ENCODE results near the gene HLX.

Gene HLX

DNA sequence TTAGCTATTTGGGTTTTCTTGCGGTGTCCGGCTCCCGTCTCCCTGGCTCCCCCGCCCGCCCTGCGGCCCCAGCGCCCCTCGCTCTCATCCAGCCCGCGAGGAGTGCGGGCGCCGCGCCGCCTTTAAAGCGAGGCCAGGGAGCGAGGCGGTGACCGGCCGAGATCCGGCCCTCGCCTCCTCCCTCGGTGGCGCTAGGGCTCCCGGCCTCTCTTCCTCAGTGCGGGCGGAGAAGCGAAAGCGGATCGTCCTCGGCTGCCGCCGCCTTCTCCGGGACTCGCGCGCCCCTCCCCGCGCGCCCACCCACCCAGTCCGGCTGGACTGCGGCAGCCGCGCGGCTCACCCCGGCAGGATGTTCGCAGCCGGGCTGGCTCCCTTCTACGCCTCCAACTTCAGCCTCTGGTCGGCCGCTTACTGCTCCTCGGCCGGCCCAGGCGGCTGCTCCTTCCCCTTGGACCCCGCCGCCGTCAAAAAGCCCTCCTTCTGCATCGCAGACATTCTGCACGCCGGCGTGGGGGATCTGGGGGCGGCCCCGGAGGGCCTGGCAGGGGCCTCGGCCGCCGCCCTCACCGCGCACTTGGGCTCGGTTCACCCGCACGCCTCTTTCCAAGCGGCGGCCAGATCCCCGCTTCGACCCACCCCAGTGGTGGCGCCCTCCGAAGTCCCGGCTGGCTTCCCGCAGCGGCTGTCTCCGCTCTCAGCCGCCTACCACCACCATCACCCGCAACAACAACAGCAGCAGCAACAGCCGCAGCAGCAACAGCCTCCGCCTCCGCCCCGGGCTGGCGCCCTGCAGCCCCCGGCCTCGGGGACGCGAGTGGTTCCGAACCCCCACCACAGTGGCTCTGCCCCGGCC is 492 bp downstream of the HLX start:
- no peaks in the 10 kb centered on the region for H3K27me3 ChIP-seq (replicated peaks; ENCODE audit: insufficient read depth, low read length)
- peak; percentile 65 for DNase-seq
- H3K4me3 ChIP-seq (ENCODE audit: low read length), result peak overlapping the region; percentile 88
- no peaks in the 10 kb centered on the region for H4K20me1 ChIP-seq (ENCODE audit: insufficient read depth, low read length)
- peaks cover 7% of the 10 kb centered on the region; the same call in 1 of the 2 replicates for H3K4me1 ChIP-seq (ENCODE audit: low read length)
- no peaks in the 10 kb centered on the region for H3K36me3 ChIP-seq (replicated peaks; ENCODE audit: insufficient read depth, low read length)
- H2AFZ ChIP-seq (ENCODE audit: low read length), result peak overlapping the region; percentile 97
- TF ChIP-seq, protein P1, sequence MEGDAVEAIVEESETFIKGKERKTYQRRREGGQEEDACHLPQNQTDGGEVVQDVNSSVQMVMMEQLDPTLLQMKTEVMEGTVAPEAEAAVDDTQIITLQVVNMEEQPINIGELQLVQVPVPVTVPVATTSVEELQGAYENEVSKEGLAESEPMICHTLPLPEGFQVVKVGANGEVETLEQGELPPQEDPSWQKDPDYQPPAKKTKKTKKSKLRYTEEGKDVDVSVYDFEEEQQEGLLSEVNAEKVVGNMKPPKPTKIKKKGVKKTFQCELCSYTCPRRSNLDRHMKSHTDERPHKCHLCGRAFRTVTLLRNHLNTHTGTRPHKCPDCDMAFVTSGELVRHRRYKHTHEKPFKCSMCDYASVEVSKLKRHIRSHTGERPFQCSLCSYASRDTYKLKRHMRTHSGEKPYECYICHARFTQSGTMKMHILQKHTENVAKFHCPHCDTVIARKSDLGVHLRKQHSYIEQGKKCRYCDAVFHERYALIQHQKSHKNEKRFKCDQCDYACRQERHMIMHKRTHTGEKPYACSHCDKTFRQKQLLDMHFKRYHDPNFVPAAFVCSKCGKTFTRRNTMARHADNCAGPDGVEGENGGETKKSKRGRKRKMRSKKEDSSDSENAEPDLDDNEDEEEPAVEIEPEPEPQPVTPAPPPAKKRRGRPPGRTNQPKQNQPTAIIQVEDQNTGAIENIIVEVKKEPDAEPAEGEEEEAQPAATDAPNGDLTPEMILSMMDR (IDR thresholded peaks at IDR 0.05; ENCODE audit: low read length), result peak; percentile 20; the same call in 1 of the 2 replicates
- no peak for TF ChIP-seq EZH2 (optimal IDR thresholded peaks at IDR 0.05; ENCODE audit: low read depth, low read length)
- 0 out of 2 replicates have a peak, but pooled peaks cover 3% of the 10 kb centered on the region for H3F3A ChIP-seq (ENCODE audit: insufficient read depth, low read length)
- no peaks in the 10 kb centered on the region for H3K79me2 ChIP-seq (ENCODE audit: low read length)
- H3K27ac ChIP-seq (ENCODE audit: low read length), result peak overlapping the region; percentile 49; the same call in 1 of the 2 replicates
- H3K9ac ChIP-seq (ENCODE audit: low read length), result peak overlapping the region; percentile 66; the same call in 1 of the 2 replicates
- H3K4me2 ChIP-seq (ENCODE audit: low read depth, low read length), result peak overlapping the region; percentile 79
- no peaks in the 10 kb centered on the region for H3K9me2 ChIP-seq (replicated peaks; ENCODE audit: insufficient read depth, low read length)
- no peaks in the 10 kb centered on the region for H3K9me3 ChIP-seq (replicated peaks; ENCODE audit: insufficient read depth, low read length)

DNA sequence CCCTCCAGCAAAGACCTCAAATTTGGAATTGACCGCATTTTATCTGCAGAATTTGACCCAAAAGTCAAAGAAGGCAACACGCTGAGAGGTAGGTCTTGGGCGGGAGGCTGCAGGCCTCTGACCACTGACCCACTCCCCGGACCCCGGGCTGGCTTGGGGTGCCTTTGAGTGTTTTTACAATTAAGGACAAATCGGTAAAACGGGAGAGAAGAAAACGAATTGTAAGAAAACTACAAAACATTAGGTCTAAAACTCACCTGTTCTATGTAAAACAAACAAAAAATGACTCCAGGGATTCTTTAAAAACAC is 1.1 kb downstream of the HLX start:
- H3K27me3 ChIP-seq (replicated peaks; ENCODE audit: insufficient read depth, low read length), result no peaks in the 10 kb centered on the region
- no peak for DNase-seq
- H3K79me2 ChIP-seq (ENCODE audit: low read length), result no peaks in the 10 kb centered on the region
- H3K27ac ChIP-seq (ENCODE audit: low read length), result no peak overlapping the region
- peak overlapping the region; percentile 79 for H3K4me2 ChIP-seq (ENCODE audit: low read depth, low read length)
- peaks cover 7% of the 10 kb centered on the region; the same call in 1 of the 2 replicates for H3K4me1 ChIP-seq (ENCODE audit: low read length)
- peak overlapping the region; percentile 97 for H2AFZ ChIP-seq (ENCODE audit: low read length)
- H3F3A ChIP-seq (ENCODE audit: insufficient read depth, low read length), result 0 out of 2 replicates have a peak, but pooled peaks cover 3% of the 10 kb centered on the region
- H4K20me1 ChIP-seq (ENCODE audit: insufficient read depth, low read length), result no peaks in the 10 kb centered on the region
- peak overlapping the region; percentile 66; the same call in 1 of the 2 replicates for H3K9ac ChIP-seq (ENCODE audit: low read length)
- H3K9me3 ChIP-seq (replicated peaks; ENCODE audit: insufficient read depth, low read length), result no peaks in the 10 kb centered on the region
- no peaks in the 10 kb centered on the region for H3K36me3 ChIP-seq (replicated peaks; ENCODE audit: insufficient read depth, low read length)
- TF ChIP-seq EZH2phosphoT487 (IDR thresholded peaks at IDR 0.05; ENCODE audit: low read length) (no peak), EZH2 (optimal IDR thresholded peaks at IDR 0.05; ENCODE audit: low read depth, low read length) (no peak)
- TF ChIP-seq, protein P1 (IDR thresholded peaks at IDR 0.05; ENCODE audit: low read length), result no peak
- peak overlapping the region; percentile 88 for H3K4me3 ChIP-seq (ENCODE audit: low read length)
- H3K9me2 ChIP-seq (replicated peaks; ENCODE audit: insufficient read depth, low read length), result no peaks in the 10 kb centered on the region

DNA sequence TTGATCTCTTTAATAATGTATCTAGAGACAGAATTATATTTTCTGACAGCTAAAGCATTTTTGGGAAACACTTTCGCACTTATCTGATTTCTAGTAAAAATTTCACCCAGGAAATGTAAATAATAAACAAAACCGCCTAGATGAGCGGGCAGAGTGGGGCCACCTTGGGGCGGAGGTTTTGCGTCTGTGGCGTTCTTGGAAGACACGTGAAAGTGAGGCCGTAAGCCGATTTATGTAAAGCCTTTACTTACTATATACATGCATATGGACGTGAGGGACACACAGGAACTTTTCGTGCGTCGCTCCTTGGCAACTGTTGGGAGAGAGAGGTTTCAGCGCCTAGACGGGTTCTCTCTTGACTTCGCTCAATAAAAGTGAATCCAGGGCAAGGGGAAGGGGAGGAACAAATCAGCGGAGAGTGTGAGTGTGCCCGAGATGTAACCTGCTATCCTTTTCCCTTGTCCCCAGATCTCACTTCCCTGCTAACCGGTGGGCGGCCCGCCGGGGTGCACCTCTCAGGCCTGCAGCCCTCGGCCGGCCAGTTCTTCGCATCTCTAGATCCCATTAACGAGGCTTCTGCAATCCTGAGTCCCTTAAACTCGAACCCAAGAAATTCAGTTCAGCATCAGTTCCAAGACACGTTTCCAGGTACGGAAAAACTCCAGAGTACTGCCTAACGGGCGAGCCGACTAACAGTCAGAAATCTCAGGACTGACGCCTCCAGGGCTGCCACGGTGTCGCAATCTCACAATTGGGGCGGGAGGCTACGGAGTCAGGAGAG is 1.7 kb downstream of the HLX start:
- Histone ChIP-seq H3K36me3 (replicated peaks; ENCODE audit: insufficient read depth, low read length) (no peaks in the 10 kb centered on the region), H3K4me3 (ENCODE audit: low read length) (peak overlapping the region; percentile 88; the same call in 1 of the 2 replicates), H3K9me3 (replicated peaks; ENCODE audit: insufficient read depth, low read length) (no peaks in the 10 kb centered on the region), H4K20me1 (ENCODE audit: insufficient read depth, low read length) (no peaks in the 10 kb centered on the region), H3K79me2 (ENCODE audit: low read length) (no peaks in the 10 kb centered on the region), H3F3A (ENCODE audit: insufficient read depth, low read length) (0 out of 2 replicates have a peak, but pooled peaks cover 3% of the 10 kb centered on the region), H3K9me2 (replicated peaks; ENCODE audit: insufficient read depth, low read length) (no peaks in the 10 kb centered on the region), H3K4me1 (ENCODE audit: low read length) (peaks cover 7% of the 10 kb centered on the region; the same call in 1 of the 2 replicates), H3K4me2 (ENCODE audit: low read depth, low read length) (peak overlapping the region; percentile 79), H3K27ac (ENCODE audit: low read length) (no peak overlapping the region), H3K9ac (ENCODE audit: low read length) (no peak overlapping the region), H3K27me3 (replicated peaks; ENCODE audit: insufficient read depth, low read length) (no peaks in the 10 kb centered on the region), H2AFZ (ENCODE audit: low read length) (no peak overlapping the region)
- DNase-seq, result no peak
- TF ChIP-seq, protein P1 (IDR thresholded peaks at IDR 0.05; ENCODE audit: low read length), result no peak
- TF ChIP-seq EZH2phosphoT487 (IDR thresholded peaks at IDR 0.05; ENCODE audit: low read length), result no peak
- TF ChIP-seq EZH2 (optimal IDR thresholded peaks at IDR 0.05; ENCODE audit: low read depth, low read length), result no peak

All from MM.1S (cell line).